Right cardiac atrium (tissue), 5 donors: ENCODE measurements around the gene SYNM. TPM values are rescaled to one million over a fixed set of nuclear protein-coding genes. Genes with fewer than 3 reads are reported as not detected.
A peak's percentile ranks its signal among the peaks of the same experiment; 100 is the strongest.

ENCODE experiments used
- ATAC-seq, 2 donors: fragments of 200-7000 bp; cut with Tn5 transposase; one replicate each; pipeline versions ENCODE4 v1.8.0 to v1.9.1; 2020; ENCODE audit warnings: moderate library complexity in 2 of 2, mild to moderate bottlenecking in 1 of 2
- DNase-seq, 3 donors: peaks; one replicate each; pipeline ENCODE4 v3.0.0-alpha.2; 2020
- H3K27ac ChIP-seq: one replicate; pipeline ENCODE4 v1.5.1; 2013; ENCODE audit warnings: mild to moderate bottlenecking, low read length, control low read depth, moderate library complexity
- H3K27me3 ChIP-seq: one replicate; pipeline ENCODE4 v1.6.1; 2013; ENCODE audit not compliant: control insufficient read depth, insufficient read depth
- H3K4me1 ChIP-seq: one replicate; pipeline ENCODE4 v1.6.1; 2013; ENCODE audit warnings: low read length; ENCODE audit not compliant: control insufficient read depth, insufficient read depth
- H3K4me3 ChIP-seq: one replicate; pipeline ENCODE4 v1.5.1; 2013; ENCODE audit warnings: low read length, control low read depth
- H3K9me3 ChIP-seq: one replicate; pipeline ENCODE4 v1.6.1; 2013; ENCODE audit warnings: low read length; ENCODE audit not compliant: control insufficient read depth
- WGBS: extraction: QIAGEN DNeasy Blood & Tissue Kit; methylation state at CpG from one replicate; pipeline ENCODE4 v1.1.7; 2013; 5-methylcytosine and 5-hydroxymethylcytosine counted together
- intact Hi-C, 4 donors: fragments of 100-400 bp; cut with DNase I; formaldehyde crosslinking; loops; one replicate each; pipeline versions ENCODE4 v1.11.0 to v1.14.0; 2022 to 2023
- polyA plus RNA-seq: library from polyadenylated mRNA; stranded (reverse); fragments of 200-250 nt; gene quantifications from one replicate; pipeline ENCODE4 v1.2.3, GENCODE V29; 2013
- total RNA-seq, 4 donors: library from RNA; stranded (reverse); fragmentation: NEBNext Ultra II Directional; extraction: Animal tissue kit (Norgen Biotek cat#: 25700); gene quantifications; one replicate each; pipeline ENCODE4 v1.2.1, GENCODE V29; 2021
- donor health status: healthy with polysubstance abuse.
- donor health status: DM: no; HTN: yes; CAD: no.
- donor health status: DM: no; HTN: no; CAD: no.
- donor health status: DM: no; HTN: yes; CAD: no; lungs with severe emphysema.
- donor health status: DM: yes; HTN: yes; CAD: no.

SYNM gene
- total and polyA plus RNA-seq, 5 donors, result 127 to 463 (median 200) TPM

DNA sequence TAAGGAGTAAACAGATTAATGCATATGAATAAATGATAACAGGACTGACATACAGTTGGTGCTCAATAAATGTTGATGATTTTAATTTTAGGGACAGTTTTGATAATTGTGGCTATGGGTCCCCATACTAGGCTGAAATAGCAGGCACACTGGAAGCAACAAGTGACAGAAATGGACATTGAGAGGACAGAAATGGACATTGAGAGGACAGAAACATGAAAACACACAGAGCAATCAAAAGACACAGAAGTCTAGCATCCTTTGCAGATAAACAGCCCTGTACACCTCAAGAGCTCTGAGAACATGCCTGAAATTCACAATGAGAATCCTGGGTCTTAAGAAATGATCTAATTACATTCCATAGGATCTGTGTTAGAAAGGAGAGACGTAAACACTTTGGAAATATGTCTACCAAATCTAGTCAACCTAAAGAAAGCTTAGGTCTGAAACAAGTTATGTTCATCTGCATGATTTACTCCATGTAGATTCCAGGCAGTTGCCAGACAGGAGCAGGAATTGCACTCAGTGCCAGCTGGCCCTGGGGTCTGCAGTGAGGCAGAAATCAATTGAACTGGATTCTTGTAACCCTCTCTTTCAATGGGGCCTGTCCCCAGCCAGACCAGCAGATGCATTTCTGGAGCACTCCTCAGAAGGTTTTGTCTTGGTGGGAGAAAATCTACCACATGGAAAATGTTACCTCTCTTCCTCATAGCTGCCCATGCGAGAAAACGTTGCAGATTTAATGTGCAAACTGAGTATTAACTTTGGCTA is 60.3 kb downstream of the SYNM start:
- no peak for ATAC-seq
- peaks cover 8% of the 10 kb centered on the region for H3K4me1 ChIP-seq
- no peak overlapping the region for H3K27ac ChIP-seq
- DNase-seq, result no peak
- WGBS, result 90% methylated on average over 3 of the region's 3 CpGs
- H3K9me3 ChIP-seq, result no peaks in the 10 kb centered on the region
- no peak overlapping the region for H3K4me3 ChIP-seq
- no peaks in the 10 kb centered on the region for H3K27me3 ChIP-seq
- intact Hi-C loops, result loop anchor here in 1 of 4 donors (10.0 kb wide), 1 partner anchor 50 kb away; no protein-coding TSS in a partner anchor

DNA sequence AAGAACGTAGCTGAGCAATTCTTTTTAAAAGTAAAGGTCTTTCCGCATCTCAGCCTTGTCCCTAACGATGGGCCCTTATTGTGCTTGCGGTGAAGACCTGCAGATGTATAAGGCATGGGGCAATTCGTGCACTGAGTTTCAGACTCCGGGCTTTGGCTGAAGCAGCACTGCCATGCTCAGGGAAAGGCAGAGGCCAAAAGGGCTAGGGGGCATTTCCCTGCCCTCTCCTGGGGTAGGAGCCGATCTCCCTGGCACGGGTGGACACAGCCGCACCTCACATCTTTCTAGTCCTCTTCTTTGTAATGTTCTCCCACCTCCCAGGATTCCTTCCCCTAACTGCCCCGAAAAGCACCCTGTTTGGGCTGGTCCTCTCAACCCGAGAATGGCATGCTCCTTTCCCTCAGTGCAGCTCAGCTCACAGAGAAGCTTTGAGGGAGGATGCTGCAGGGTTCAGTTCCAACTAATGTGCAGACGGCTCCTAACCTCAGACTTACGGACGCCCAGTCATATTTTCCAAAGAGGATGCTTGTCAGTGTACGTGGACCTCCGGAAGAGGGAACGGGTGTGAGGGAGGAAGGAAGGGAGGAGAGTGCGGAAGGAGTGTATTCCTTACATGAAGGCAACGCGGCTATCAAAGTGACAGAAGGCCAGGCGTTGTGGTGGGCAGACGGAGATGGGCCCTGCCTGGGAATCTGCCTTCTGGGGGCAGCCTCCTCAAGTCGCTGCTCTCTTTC is 61.2 kb downstream of the SYNM start:
- WGBS, result 80% methylated on average over 23 of the region's 23 CpGs
- ATAC-seq (peak in 1 of 2 donors; percentile 77), DNase-seq (no peak)
- H3K9me3 ChIP-seq, result no peaks in the 10 kb centered on the region
- H3K4me3 ChIP-seq, result no peak overlapping the region
- H3K27ac ChIP-seq, result no peak overlapping the region
- H3K4me1 ChIP-seq, result peaks cover 11% of the 10 kb centered on the region
- H3K27me3 ChIP-seq, result no peaks in the 10 kb centered on the region
- intact Hi-C loops, result loop anchor here in 1 of 4 donors (10.0 kb wide), 1 partner anchor 49 kb away; no protein-coding TSS in a partner anchor

DNA sequence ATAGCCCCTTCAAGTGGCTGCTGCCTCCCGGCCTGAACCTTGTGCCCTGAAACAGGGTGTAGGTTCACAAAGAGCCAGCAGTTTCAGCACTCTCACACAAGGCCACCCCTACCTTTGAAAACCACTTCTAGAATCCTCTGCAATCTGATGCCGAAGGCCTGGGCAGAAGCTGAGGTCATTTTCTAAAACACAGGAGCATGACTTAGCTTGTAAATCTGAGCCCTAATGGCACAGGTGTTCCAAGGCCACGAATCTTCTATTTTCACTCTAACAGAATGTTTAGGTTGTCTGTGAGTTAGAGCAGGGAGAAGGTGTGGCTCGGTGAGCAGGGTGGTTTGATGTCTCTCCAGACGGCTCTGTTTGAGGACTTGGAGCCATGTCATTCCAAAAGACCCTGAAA is 62.3 kb downstream of the SYNM start:
- H3K27ac ChIP-seq, result peak overlapping the region; percentile 31
- intact Hi-C loops, result loop anchor here in 1 of 4 donors (10.0 kb wide), 1 partner anchor 48 kb away; no protein-coding TSS in a partner anchor
- DNase-seq (no peak), ATAC-seq (no peak)
- peaks cover 11% of the 10 kb centered on the region for H3K4me1 ChIP-seq
- H3K4me3 ChIP-seq, result no peak overlapping the region
- 78% methylated on average over 5 of the region's 5 CpGs for WGBS
- no peaks in the 10 kb centered on the region for H3K9me3 ChIP-seq
- no peaks in the 10 kb centered on the region for H3K27me3 ChIP-seq

DNA sequence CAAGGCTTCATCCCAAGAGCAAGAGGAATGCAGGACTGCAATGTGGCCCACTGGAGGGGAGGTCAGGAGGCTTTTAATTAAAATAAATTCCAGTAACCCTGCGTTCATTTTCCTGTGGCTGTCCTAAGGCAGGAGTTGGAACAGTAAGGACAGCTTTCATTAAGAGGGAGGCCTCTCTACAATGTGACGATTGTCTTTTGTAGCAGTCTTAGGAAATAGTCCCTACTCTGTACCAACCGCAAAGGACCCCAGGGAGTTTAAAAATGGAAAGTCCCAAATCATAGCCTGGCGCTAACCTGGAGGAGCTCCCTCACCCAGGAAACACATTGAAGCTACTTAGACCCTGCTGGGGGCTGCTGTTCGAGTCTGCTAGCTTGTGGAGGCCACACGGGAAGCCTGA is 62.8 kb downstream of the SYNM start:
- no peak for ATAC-seq
- peaks cover 11% of the 10 kb centered on the region for H3K4me1 ChIP-seq

GRCh38 chr15:99168601-99169580 is 64.0 kb downstream of the SYNM start:
- ATAC-seq (peak; percentile 3 to 4), DNase-seq (no peak)
- Histone ChIP-seq H3K4me1 (peaks cover 11% of the 10 kb centered on the region), H3K9me3 (no peaks in the 10 kb centered on the region), H3K4me3 (no peak overlapping the region), H3K27me3 (no peaks in the 10 kb centered on the region), H3K27ac (peak overlapping the region; percentile 92)
- intact Hi-C loops, result loop anchor here in 1 of 4 donors (10.0 kb wide), 1 partner anchor 46 kb away; no protein-coding TSS in a partner anchor
- 91% methylated on average over 5 of the region's 5 CpGs for WGBS

More for the DNA sequence above, 62.8 kb downstream of the SYNM start:
- H3K4me3 ChIP-seq, result no peak overlapping the region
- H3K9me3 ChIP-seq, result no peaks in the 10 kb centered on the region
- intact Hi-C loops, result loop anchor here in 1 of 4 donors (10.0 kb wide), 1 partner anchor 47 kb away; no protein-coding TSS in a partner anchor
- 83% methylated on average over 6 of the region's 6 CpGs for WGBS
- no peaks in the 10 kb centered on the region for H3K27me3 ChIP-seq
- DNase-seq, result no peak
- H3K27ac ChIP-seq, result no peak overlapping the region

DNA sequence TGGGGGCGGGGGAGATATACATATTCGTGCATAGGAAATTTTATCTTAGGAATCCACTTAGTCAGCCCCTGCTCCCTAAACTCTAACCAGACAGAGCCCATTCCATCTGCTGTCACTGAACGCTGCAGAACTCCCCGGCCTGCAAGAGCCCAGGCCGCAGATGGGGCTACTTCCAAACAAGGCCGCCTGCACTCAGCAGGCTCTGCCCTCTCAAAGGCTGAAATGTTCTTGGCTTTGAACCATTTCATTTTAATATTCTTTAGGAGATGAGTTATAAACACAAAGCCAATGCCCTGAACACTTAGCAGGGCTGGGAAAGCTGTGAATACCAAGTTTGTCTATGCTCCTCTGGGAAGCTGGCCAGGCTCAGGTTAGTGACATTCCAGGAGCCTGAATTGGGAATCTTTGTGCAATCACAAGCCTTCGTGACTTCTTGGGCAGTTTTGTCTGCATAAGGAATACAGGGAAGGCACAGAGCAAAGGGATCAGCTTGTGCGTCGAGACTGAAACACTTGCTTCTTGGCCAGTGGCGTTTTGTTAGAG is 65.0 kb downstream of the SYNM start:
- ATAC-seq, result peak; percentile 28 to 72
- WGBS, result 46% methylated on average over 10 of the region's 10 CpGs
- DNase-seq, result peak in 2 of 3 donors; percentile 57 to 59
- Histone ChIP-seq H3K4me3 (no peak overlapping the region), H3K4me1 (peaks cover 13% of the 10 kb centered on the region), H3K27ac (peak overlapping the region; percentile 92), H3K27me3 (no peaks in the 10 kb centered on the region), H3K9me3 (no peaks in the 10 kb centered on the region)
- intact Hi-C loops, result loop anchor here in 2 of 4 donors (5.0 to 10.0 kb wide), 3 partner anchors 42 to 65 kb away; partner anchors contain the start of gene SYNM (in 1 of the 2)

DNA sequence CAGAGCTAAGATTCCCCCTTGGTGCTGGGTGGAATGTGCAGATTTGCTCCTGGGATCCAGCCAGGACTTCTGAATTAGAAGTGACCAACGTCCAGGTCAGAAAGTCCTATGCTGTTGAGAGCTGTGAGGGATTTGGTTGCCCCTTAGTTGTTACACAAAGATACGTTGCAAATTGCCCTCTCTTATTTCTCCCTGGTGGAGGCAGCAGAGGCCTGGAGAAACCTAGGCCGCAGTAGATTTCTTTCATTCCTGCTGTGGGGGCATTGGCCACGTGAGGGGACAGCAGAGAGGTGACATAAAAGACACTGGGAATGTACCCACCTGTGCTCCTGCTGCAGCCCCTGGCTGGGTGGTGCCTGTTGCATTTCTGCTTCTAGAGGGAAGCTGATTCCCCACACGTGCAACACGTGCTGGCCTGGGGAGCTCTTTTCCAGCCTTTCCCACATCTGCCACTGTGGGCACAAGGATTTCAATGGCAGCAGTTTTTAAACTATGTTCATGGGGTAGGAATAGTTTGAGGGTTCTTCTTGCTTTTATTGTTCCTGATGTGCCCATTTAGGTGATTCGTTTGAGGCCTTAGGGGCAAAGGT is 65.7 kb downstream of the SYNM start:
- WGBS, result 61% methylated on average over 7 of the region's 7 CpGs
- intact Hi-C loops, result loop anchor here in 2 of 4 donors (5.0 to 10.0 kb wide), 2 partner anchors 42 to 66 kb away; partner anchors contain the start of gene SYNM (in 1 of the 2)
- H3K9me3 ChIP-seq, result no peaks in the 10 kb centered on the region
- no peaks in the 10 kb centered on the region for H3K27me3 ChIP-seq
- H3K4me3 ChIP-seq, result no peak overlapping the region
- peaks cover 13% of the 10 kb centered on the region for H3K4me1 ChIP-seq
- ATAC-seq (peak; percentile 7 to 42), DNase-seq (no peak)
- H3K27ac ChIP-seq, result peak overlapping the region; percentile 92

- WGBS, result 97% methylated on average over 4 of the region's 4 CpGs
- intact Hi-C loops, result loop anchor here in 2 of 4 donors (5.0 to 10.0 kb wide), 2 partner anchors 40 to 67 kb away; partner anchors contain the start of gene SYNM (in 1 of the 2)
- peaks cover 11% of the 10 kb centered on the region for H3K4me1 ChIP-seq
Observed at GRCh38 chr15:99172171-99172570, 67.3 kb downstream of the SYNM start.

DNA sequence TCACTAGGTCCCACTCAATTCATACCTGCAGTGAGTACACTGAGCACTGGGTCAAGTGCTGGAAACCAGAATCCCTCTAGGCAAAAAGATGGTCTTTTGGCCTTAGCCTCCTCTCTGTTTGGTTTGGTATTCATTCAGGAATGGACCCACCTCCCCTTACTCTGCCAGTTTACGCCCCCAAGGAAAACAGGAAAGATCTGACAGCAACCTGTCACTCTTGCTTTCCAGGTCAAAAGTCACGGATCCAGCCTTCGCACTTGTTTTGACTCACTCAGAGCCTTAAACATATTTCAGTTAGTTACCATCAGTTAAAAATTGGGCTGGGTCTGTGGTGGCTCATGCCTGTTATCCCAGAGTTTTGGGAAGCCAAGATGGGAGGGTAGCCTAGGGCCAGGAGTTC is 68.1 kb downstream of the SYNM start:
- 90% methylated on average over 3 of the region's 3 CpGs for WGBS
- ATAC-seq (no peak), DNase-seq (no peak)
- H3K4me1 ChIP-seq, result peaks cover 7% of the 10 kb centered on the region
- H3K9me3 ChIP-seq, result no peaks in the 10 kb centered on the region
- H3K4me3 ChIP-seq, result no peak overlapping the region
- intact Hi-C loops, result loop anchor here in 2 of 4 donors (5.0 to 10.0 kb wide), 2 partner anchors 39 to 68 kb away; partner anchors contain the start of gene SYNM (in 1 of the 2)
- no peaks in the 10 kb centered on the region for H3K27me3 ChIP-seq
- no peak overlapping the region for H3K27ac ChIP-seq

More at GRCh38 chr15:99172171-99172570, 67.3 kb downstream of the SYNM start:
- H3K4me3 ChIP-seq, result no peak overlapping the region
- DNase-seq (no peak), ATAC-seq (no peak)
- H3K27ac ChIP-seq, result peak overlapping the region; percentile 8
- no peaks in the 10 kb centered on the region for H3K9me3 ChIP-seq
- no peaks in the 10 kb centered on the region for H3K27me3 ChIP-seq
